ENCODE data around the gene ZBTB20. TPM values are rescaled to one million over a fixed set of nuclear protein-coding genes. Genes with fewer than 3 reads are reported as not detected.

Gene ZBTB20
- total RNA-seq, 1 donor from 2014 or later, result 21.4 TPM

DNA sequence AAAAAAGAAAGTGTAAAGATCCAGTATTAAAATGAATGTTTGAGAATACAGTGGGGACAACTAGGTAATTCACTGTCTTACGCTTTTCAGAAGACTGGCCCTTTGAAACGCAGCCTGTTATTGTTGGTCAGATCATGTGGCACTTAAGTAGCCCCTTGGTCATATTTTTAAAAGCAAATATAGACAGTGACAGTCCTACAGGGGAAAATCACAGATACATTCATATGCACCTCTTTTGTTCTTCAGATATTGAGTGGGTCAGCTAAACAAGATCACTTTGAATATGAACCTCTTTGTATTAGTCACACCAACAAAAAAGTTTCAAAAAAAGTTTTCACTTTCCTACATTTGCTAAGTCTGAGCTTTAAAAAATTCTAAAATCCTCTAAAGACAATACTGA is 817.3 kb downstream of the ZBTB20 start:
- no peak overlapping the region for H3K27ac ChIP-seq (ENCODE audit: low read depth, low read length)
- H3K4me2 ChIP-seq (ENCODE audit: low read length), result no peak overlapping the region
- H3K36me3 Mint-ChIP-seq (ENCODE audit: low read depth, unreplicated experiment), result peaks cover 3% of the 10 kb centered on the region
- DNase-seq (ENCODE audit: low read depth), result no peak
- TF ChIP-seq EZH2 (IDR thresholded peaks at IDR 0.05; ENCODE audit: insufficient read depth, low read length), result no peak
- TF ChIP-seq, protein P1, sequence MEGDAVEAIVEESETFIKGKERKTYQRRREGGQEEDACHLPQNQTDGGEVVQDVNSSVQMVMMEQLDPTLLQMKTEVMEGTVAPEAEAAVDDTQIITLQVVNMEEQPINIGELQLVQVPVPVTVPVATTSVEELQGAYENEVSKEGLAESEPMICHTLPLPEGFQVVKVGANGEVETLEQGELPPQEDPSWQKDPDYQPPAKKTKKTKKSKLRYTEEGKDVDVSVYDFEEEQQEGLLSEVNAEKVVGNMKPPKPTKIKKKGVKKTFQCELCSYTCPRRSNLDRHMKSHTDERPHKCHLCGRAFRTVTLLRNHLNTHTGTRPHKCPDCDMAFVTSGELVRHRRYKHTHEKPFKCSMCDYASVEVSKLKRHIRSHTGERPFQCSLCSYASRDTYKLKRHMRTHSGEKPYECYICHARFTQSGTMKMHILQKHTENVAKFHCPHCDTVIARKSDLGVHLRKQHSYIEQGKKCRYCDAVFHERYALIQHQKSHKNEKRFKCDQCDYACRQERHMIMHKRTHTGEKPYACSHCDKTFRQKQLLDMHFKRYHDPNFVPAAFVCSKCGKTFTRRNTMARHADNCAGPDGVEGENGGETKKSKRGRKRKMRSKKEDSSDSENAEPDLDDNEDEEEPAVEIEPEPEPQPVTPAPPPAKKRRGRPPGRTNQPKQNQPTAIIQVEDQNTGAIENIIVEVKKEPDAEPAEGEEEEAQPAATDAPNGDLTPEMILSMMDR (IDR thresholded peaks at IDR 0.05; ENCODE audit: insufficient read depth, low read depth, low read length), result no peak
- no peaks in the 10 kb centered on the region for H3K9me3 Mint-ChIP-seq (ENCODE audit: unreplicated experiment)
- H3K36me3 ChIP-seq (ENCODE audit: insufficient read depth, low read length), result peaks cover 5% of the 10 kb centered on the region
- H2AFZ ChIP-seq (ENCODE audit: low read depth, low read length), result no peak overlapping the region
- H3K79me2 ChIP-seq (ENCODE audit: insufficient read depth, low read length), result no peaks in the 10 kb centered on the region
- H3K9me3 ChIP-seq (ENCODE audit: insufficient read depth, low read depth, low read length), result no peaks in the 10 kb centered on the region
- no peak overlapping the region for H3K4me3 Mint-ChIP-seq (ENCODE audit: unreplicated experiment)
- H3K4me1 Mint-ChIP-seq (ENCODE audit: low read depth, unreplicated experiment), result peaks cover 4% of the 10 kb centered on the region
- no peak overlapping the region for H3K9ac ChIP-seq (ENCODE audit: low read length)
- no peak overlapping the region for H3K4me3 ChIP-seq (ENCODE audit: insufficient read depth, low read depth, low read length)
- no peak overlapping the region for H3K27ac Mint-ChIP-seq (ENCODE audit: unreplicated experiment)
- FAIRE-seq, result no peak
- no peaks in the 10 kb centered on the region for H3K27me3 Mint-ChIP-seq (ENCODE audit: low read depth, unreplicated experiment)
- H3K27me3 ChIP-seq (ENCODE audit: insufficient read depth, low read length), result no peaks in the 10 kb centered on the region
- H3K4me1 ChIP-seq (ENCODE audit: insufficient read depth, low read length), result no peaks in the 10 kb centered on the region
- no peaks in the 10 kb centered on the region for H4K20me1 ChIP-seq (ENCODE audit: insufficient read depth, low read length)

DNA sequence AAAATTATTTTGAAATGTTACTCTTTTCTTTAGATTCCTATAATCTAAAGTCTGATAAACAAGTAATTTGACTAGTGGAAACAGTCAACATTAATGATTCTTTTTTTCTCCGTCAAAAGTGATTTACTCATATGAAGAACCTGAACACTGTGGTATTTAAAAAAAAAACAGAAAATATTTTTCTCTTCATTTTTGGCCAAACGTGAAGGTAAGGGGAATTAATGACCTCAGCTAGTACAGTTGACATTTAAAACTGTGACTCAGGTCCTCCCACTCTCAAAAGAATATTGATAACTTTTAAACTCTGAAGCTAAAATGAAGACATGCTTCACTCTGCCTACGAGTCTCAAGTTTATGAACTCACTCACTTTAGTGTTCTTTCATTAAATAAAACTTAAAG is 818.7 kb downstream of the ZBTB20 start:
- peaks cover 8% of the 10 kb centered on the region for H3K4me1 Mint-ChIP-seq (ENCODE audit: low read depth, unreplicated experiment)
- no peak overlapping the region for H3K27ac Mint-ChIP-seq (ENCODE audit: unreplicated experiment)
- Histone ChIP-seq H3K36me3 (ENCODE audit: insufficient read depth, low read length) (peaks cover 5% of the 10 kb centered on the region), H3K27me3 (ENCODE audit: insufficient read depth, low read length) (no peaks in the 10 kb centered on the region), H3K4me1 (ENCODE audit: insufficient read depth, low read length) (no peaks in the 10 kb centered on the region), H2AFZ (ENCODE audit: low read depth, low read length) (no peak overlapping the region), H3K4me3 (ENCODE audit: insufficient read depth, low read depth, low read length) (no peak overlapping the region), H3K27ac (ENCODE audit: low read depth, low read length) (no peak overlapping the region), H3K9me3 (ENCODE audit: insufficient read depth, low read depth, low read length) (no peaks in the 10 kb centered on the region), H3K4me2 (ENCODE audit: low read length) (no peak overlapping the region), H3K9ac (ENCODE audit: low read length) (no peak overlapping the region), H3K79me2 (ENCODE audit: insufficient read depth, low read length) (no peaks in the 10 kb centered on the region), H4K20me1 (ENCODE audit: insufficient read depth, low read length) (no peaks in the 10 kb centered on the region)
- FAIRE-seq, result no peak
- peaks cover 3% of the 10 kb centered on the region for H3K36me3 Mint-ChIP-seq (ENCODE audit: low read depth, unreplicated experiment)
- no peak for TF ChIP-seq EZH2 (IDR thresholded peaks at IDR 0.05; ENCODE audit: insufficient read depth, low read length)
- TF ChIP-seq, protein P1 (IDR thresholded peaks at IDR 0.05; ENCODE audit: insufficient read depth, low read depth, low read length), result no peak
- H3K27me3 Mint-ChIP-seq (ENCODE audit: low read depth, unreplicated experiment), result no peaks in the 10 kb centered on the region
- no peaks in the 10 kb centered on the region for H3K9me3 Mint-ChIP-seq (ENCODE audit: unreplicated experiment)
- DNase-seq (ENCODE audit: low read depth), result no peak
- no peak overlapping the region for H3K4me3 Mint-ChIP-seq (ENCODE audit: unreplicated experiment)

DNA sequence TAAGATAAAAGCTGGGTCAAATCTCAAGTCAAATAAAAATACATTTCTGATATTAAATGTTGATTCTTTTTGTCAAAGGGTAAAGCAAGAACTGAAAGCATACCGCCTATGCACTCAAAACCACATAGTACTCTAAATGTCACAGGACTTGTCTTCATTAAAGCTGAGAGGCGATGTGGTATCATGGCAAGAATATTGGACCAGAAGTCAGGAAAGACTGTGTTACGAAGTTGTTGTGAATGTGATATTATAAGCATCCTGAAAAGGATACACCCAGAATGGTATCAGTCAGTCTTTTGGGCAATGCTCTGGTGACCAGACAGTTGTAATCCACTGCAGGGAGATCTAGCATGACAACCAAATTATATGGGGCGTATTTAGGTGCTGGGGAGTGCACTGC is 819.4 kb downstream of the ZBTB20 start:
- TF ChIP-seq, protein P1 (IDR thresholded peaks at IDR 0.05; ENCODE audit: insufficient read depth, low read depth, low read length), result no peak
- TF ChIP-seq EZH2 (IDR thresholded peaks at IDR 0.05; ENCODE audit: insufficient read depth, low read length), result no peak
- H4K20me1 ChIP-seq (ENCODE audit: insufficient read depth, low read length), result no peaks in the 10 kb centered on the region
- H3K79me2 ChIP-seq (ENCODE audit: insufficient read depth, low read length), result no peaks in the 10 kb centered on the region

More for the DNA sequence above, 819.4 kb downstream of the ZBTB20 start:
- Histone ChIP-seq H3K36me3 (ENCODE audit: insufficient read depth, low read length) (peaks cover 5% of the 10 kb centered on the region), H3K27me3 (ENCODE audit: insufficient read depth, low read length) (no peaks in the 10 kb centered on the region), H3K9me3 (ENCODE audit: insufficient read depth, low read depth, low read length) (no peaks in the 10 kb centered on the region), H3K27ac (ENCODE audit: low read depth, low read length) (no peak overlapping the region), H3K4me1 (ENCODE audit: insufficient read depth, low read length) (no peaks in the 10 kb centered on the region), H3K4me3 (ENCODE audit: insufficient read depth, low read depth, low read length) (no peak overlapping the region), H3K4me2 (ENCODE audit: low read length) (no peak overlapping the region), H2AFZ (ENCODE audit: low read depth, low read length) (no peak overlapping the region), H3K9ac (ENCODE audit: low read length) (no peak overlapping the region)
- H3K4me1 Mint-ChIP-seq (ENCODE audit: low read depth, unreplicated experiment), result peaks cover 8% of the 10 kb centered on the region
- FAIRE-seq (no peak), DNase-seq (ENCODE audit: low read depth) (no peak)
- no peak overlapping the region for H3K4me3 Mint-ChIP-seq (ENCODE audit: unreplicated experiment)
- no peaks in the 10 kb centered on the region for H3K27me3 Mint-ChIP-seq (ENCODE audit: low read depth, unreplicated experiment)
- H3K27ac Mint-ChIP-seq (ENCODE audit: unreplicated experiment), result no peak overlapping the region
- no peaks in the 10 kb centered on the region for H3K9me3 Mint-ChIP-seq (ENCODE audit: unreplicated experiment)
- peaks cover 3% of the 10 kb centered on the region for H3K36me3 Mint-ChIP-seq (ENCODE audit: low read depth, unreplicated experiment)
